Measurements from ENCODE around the gene BABAM2.

DNA sequence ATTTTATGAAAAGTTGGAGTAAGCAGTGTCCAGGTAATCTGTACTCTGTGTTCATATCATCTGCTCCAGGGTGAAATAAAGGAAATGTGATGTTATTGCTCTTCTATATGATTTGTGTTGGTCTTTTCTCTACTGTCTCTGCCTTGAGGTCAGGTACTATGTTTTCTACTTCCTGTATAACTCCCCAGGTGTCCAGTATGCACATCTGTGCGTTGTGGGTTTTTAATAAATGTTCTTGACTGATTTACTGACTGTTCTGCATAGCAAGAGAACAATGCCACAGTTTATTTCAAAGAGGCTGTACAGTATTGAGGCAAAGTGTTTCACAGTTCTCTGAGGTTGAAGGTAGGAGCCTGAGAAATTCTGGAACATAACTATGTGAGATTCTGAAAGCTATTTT is 89.7 kb downstream of the BABAM2 start:
- TF ChIP-seq YY1 (IDR thresholded peaks at IDR 0.05; ENCODE audit: borderline replicate concordance in 1 of 3, control insufficient read depth in 1 of 3, extremely low read depth in 1 of 3, insufficient read depth in 3 of 3, insufficient read length in 1 of 3, insufficient replicate concordance in 2 of 3, low read depth in 1 of 3, low read length in 2 of 3) (no peak), ZNF124 (CRISPR knock-in tag; IDR thresholded peaks at IDR 0.05) (no peak), ZC3H11A (IDR thresholded peaks at IDR 0.05; ENCODE audit: low read depth, low read length) (no peak), CEBPB (tag; IDR thresholded peaks at IDR 0.05) (no peak), ZNF175 (CRISPR knock-in tag; IDR thresholded peaks at IDR 0.05; ENCODE audit: low read depth) (no peak), EZH2 (IDR thresholded peaks at IDR 0.05; ENCODE audit: borderline replicate concordance, low read depth, low read length) (no peak), RAD21 (CRISPR knock-in tag; conservative IDR thresholded peaks at IDR 0.05 in 1 of 2, IDR thresholded peaks at IDR 0.05 in 1 of 2) (no peak), EP300 (IDR thresholded peaks at IDR 0.05; ENCODE audit: low read length) (no peak), PRPF4 (IDR thresholded peaks at IDR 0.05; ENCODE audit: insufficient read depth, low read depth, low read length, poor library complexity, severe bottlenecking) (no peak), EHMT2 (IDR thresholded peaks at IDR 0.05) (no peak), SMC3 (conservative IDR thresholded peaks at IDR 0.05; ENCODE audit: insufficient read depth, low read depth, low read length) (no peak)
- TF ChIP-seq, protein P1, sequence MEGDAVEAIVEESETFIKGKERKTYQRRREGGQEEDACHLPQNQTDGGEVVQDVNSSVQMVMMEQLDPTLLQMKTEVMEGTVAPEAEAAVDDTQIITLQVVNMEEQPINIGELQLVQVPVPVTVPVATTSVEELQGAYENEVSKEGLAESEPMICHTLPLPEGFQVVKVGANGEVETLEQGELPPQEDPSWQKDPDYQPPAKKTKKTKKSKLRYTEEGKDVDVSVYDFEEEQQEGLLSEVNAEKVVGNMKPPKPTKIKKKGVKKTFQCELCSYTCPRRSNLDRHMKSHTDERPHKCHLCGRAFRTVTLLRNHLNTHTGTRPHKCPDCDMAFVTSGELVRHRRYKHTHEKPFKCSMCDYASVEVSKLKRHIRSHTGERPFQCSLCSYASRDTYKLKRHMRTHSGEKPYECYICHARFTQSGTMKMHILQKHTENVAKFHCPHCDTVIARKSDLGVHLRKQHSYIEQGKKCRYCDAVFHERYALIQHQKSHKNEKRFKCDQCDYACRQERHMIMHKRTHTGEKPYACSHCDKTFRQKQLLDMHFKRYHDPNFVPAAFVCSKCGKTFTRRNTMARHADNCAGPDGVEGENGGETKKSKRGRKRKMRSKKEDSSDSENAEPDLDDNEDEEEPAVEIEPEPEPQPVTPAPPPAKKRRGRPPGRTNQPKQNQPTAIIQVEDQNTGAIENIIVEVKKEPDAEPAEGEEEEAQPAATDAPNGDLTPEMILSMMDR (IDR thresholded peaks at IDR 0.05 in 2 of 3, conservative IDR thresholded peaks at IDR 0.05 in 1 of 3; ENCODE audit: insufficient read depth in 2 of 3, low read depth in 1 of 3, low read length in 3 of 3): no peak
- TF ChIP-seq, protein P2, sequence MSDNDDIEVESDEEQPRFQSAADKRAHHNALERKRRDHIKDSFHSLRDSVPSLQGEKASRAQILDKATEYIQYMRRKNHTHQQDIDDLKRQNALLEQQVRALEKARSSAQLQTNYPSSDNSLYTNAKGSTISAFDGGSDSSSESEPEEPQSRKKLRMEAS (CRISPR knock-in tag; IDR thresholded peaks at IDR 0.05): no peak
